ENCODE results near the gene KLHL29.

GRCh38 chr2:23447405-23447804 is 62.4 kb downstream of the KLHL29 start:
- TF ChIP-seq, protein P1, sequence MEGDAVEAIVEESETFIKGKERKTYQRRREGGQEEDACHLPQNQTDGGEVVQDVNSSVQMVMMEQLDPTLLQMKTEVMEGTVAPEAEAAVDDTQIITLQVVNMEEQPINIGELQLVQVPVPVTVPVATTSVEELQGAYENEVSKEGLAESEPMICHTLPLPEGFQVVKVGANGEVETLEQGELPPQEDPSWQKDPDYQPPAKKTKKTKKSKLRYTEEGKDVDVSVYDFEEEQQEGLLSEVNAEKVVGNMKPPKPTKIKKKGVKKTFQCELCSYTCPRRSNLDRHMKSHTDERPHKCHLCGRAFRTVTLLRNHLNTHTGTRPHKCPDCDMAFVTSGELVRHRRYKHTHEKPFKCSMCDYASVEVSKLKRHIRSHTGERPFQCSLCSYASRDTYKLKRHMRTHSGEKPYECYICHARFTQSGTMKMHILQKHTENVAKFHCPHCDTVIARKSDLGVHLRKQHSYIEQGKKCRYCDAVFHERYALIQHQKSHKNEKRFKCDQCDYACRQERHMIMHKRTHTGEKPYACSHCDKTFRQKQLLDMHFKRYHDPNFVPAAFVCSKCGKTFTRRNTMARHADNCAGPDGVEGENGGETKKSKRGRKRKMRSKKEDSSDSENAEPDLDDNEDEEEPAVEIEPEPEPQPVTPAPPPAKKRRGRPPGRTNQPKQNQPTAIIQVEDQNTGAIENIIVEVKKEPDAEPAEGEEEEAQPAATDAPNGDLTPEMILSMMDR (IDR thresholded peaks at IDR 0.05): no peak
- TF ChIP-seq POLR2A (IDR thresholded peaks at IDR 0.05): no peak
